ENCODE measurements around the gene BBX. TPM values are rescaled to one million over a fixed set of nuclear protein-coding genes. Genes with fewer than 3 reads are reported as not detected.

The BBX gene
- polyA plus RNA-seq, 3 donors = 15.7 to 25.1 (median 16.6) TPM

DNA sequence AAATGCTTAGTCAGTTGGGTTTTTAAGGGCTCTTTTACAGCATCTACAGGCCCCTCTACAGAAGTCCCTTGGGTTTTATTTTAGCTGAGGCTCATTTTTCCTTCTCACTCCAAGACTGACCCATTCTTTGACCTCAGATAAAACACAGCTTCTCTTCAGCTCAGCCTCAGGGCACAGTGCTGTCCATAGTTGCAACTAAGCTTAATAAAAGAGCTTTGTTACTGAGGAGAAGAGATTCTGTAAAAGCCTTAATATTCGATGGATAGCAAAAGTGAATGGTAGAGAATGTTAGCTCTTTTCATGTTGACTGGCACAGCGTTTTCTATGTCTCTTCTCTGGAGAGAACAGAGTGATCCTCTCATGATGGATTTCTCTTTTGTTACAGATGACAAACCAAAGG, 277.9 kb downstream of the BBX start:
- H3K79me2 ChIP-seq (ENCODE audit: insufficient read depth, low read length) = no peaks in the 10 kb centered on the region
- H3K9ac ChIP-seq (ENCODE audit: insufficient read depth, low read length, poor library complexity, severe bottlenecking) = no peak overlapping the region
- no peak overlapping the region for H3K27ac ChIP-seq (ENCODE audit: low read depth in 1 of 2, low read length in 2 of 2)
- no peak for DNase-seq
- H3K9me3 ChIP-seq (replicated peaks in 1 of 2; ENCODE audit: control insufficient read depth in 1 of 2, insufficient read depth in 1 of 2, low read length in 2 of 2) = no peaks in the 10 kb centered on the region
- H3K4me1 Mint-ChIP-seq = peaks cover 12% of the 10 kb centered on the region
- H3K9me3 Mint-ChIP-seq = no peaks in the 10 kb centered on the region
- no peak overlapping the region for H2AFZ ChIP-seq (ENCODE audit: insufficient read depth, low read depth, low read length, poor library complexity, severe bottlenecking)
- H3K27me3 ChIP-seq (ENCODE audit: control insufficient read depth in 2 of 2, insufficient read depth in 2 of 2, low read length in 2 of 2) = no peaks in the 10 kb centered on the region
- no peaks in the 10 kb centered on the region for H4K20me1 ChIP-seq (ENCODE audit: insufficient read depth, low read length)
- peaks cover 71 to 72% of the 10 kb centered on the region in 2 donors for H3K36me3 Mint-ChIP-seq
- no peak overlapping the region for H3K4me3 ChIP-seq (replicated peaks in 1 of 3; ENCODE audit: low read depth in 2 of 3, low read length in 3 of 3)
- no peak overlapping the region for H3K4me2 ChIP-seq (replicated peaks; ENCODE audit: extremely low read depth, low read length, poor library complexity, severe bottlenecking)
- intact Hi-C loops (cut with micrococcal nuclease) = no loop called here
- H3K4me3 Mint-ChIP-seq = no peak overlapping the region
- peaks cover 3 to 10% of the 10 kb centered on the region in 2 donors for H3K4me1 ChIP-seq (ENCODE audit: control insufficient read depth in 1 of 2, insufficient read depth in 2 of 2, low read length in 2 of 2)
- peaks cover 49 to 77% of the 10 kb centered on the region in 2 donors for H3K36me3 ChIP-seq (replicated peaks in 1 of 2; ENCODE audit: control insufficient read depth in 1 of 2, insufficient read depth in 2 of 2, low read length in 2 of 2)
- WGBS (ENCODE audit: insufficient coverage) = 93% methylated on average over 2 of the region's 2 CpGs
- TF ChIP-seq, protein P1, sequence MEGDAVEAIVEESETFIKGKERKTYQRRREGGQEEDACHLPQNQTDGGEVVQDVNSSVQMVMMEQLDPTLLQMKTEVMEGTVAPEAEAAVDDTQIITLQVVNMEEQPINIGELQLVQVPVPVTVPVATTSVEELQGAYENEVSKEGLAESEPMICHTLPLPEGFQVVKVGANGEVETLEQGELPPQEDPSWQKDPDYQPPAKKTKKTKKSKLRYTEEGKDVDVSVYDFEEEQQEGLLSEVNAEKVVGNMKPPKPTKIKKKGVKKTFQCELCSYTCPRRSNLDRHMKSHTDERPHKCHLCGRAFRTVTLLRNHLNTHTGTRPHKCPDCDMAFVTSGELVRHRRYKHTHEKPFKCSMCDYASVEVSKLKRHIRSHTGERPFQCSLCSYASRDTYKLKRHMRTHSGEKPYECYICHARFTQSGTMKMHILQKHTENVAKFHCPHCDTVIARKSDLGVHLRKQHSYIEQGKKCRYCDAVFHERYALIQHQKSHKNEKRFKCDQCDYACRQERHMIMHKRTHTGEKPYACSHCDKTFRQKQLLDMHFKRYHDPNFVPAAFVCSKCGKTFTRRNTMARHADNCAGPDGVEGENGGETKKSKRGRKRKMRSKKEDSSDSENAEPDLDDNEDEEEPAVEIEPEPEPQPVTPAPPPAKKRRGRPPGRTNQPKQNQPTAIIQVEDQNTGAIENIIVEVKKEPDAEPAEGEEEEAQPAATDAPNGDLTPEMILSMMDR (IDR thresholded peaks at IDR 0.05) = no peak
- peaks cover 0 to 1% (median 0%) of the 10 kb centered on the region in 3 donors for H3K27me3 Mint-ChIP-seq (ENCODE audit: low read depth in 3 of 3)
- H3K27ac Mint-ChIP-seq = no peak overlapping the region

DNA sequence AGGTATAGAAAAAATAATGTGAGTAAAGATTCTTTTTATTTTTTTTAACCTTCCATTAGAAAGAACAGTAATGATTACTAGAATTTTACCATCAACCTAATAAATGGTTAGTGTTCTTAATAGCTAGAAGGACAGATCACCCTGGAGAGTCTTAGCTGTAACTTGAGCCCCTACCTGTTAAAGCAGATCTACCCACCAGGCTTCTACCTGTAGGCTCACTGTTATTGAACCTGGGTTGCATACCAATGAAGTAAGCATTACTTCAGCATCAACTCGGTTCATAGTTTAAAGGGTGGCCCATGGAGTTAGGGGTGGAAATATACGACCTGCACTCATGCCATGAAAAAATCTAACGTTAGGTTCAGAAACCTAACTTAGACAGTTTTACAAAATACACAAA, 280.4 kb downstream of the BBX start:
- peaks cover 81 to 82% of the 10 kb centered on the region in 2 donors for H3K36me3 Mint-ChIP-seq
- TF ChIP-seq, protein P1 (IDR thresholded peaks at IDR 0.05) = no peak

More for the DNA sequence above, 280.4 kb downstream of the BBX start:
- Mint-ChIP-seq H3K27ac (no peak overlapping the region), H3K27me3 (ENCODE audit: low read depth in 3 of 3) (peaks cover 0 to 1% (median 0%) of the 10 kb centered on the region in 3 donors), H3K4me1 (no peaks in the 10 kb centered on the region), H3K9me3 (no peaks in the 10 kb centered on the region), H3K4me3 (no peak overlapping the region)
- no peak overlapping the region for H3K4me3 ChIP-seq (replicated peaks in 1 of 3; ENCODE audit: low read depth in 2 of 3, low read length in 3 of 3)
- no peak for DNase-seq
- no peak overlapping the region for H3K4me2 ChIP-seq (replicated peaks; ENCODE audit: extremely low read depth, low read length, poor library complexity, severe bottlenecking)
- H3K27ac ChIP-seq (ENCODE audit: low read depth in 1 of 2, low read length in 2 of 2) = no peak overlapping the region
- H3K79me2 ChIP-seq (ENCODE audit: insufficient read depth, low read length) = no peaks in the 10 kb centered on the region
- H2AFZ ChIP-seq (ENCODE audit: insufficient read depth, low read depth, low read length, poor library complexity, severe bottlenecking) = no peak overlapping the region
- WGBS (ENCODE audit: insufficient coverage) = no CpG with 5 or more reads among the region's 3 CpGs
- H3K9ac ChIP-seq (ENCODE audit: insufficient read depth, low read length, poor library complexity, severe bottlenecking) = no peak overlapping the region
- peaks cover 57 to 100% of the 10 kb centered on the region in 2 donors for H3K36me3 ChIP-seq (replicated peaks in 1 of 2; ENCODE audit: control insufficient read depth in 1 of 2, insufficient read depth in 2 of 2, low read length in 2 of 2)
- no peaks in the 10 kb centered on the region for H3K9me3 ChIP-seq (replicated peaks in 1 of 2; ENCODE audit: control insufficient read depth in 1 of 2, insufficient read depth in 1 of 2, low read length in 2 of 2)
- no peaks in the 10 kb centered on the region for H3K27me3 ChIP-seq (ENCODE audit: control insufficient read depth in 2 of 2, insufficient read depth in 2 of 2, low read length in 2 of 2)
- intact Hi-C loops (cut with micrococcal nuclease) = no loop called here
- H3K4me1 ChIP-seq (ENCODE audit: control insufficient read depth in 1 of 2, insufficient read depth in 2 of 2, low read length in 2 of 2) = no peaks in the 10 kb centered on the region
- no peaks in the 10 kb centered on the region for H4K20me1 ChIP-seq (ENCODE audit: insufficient read depth, low read length)

Measured in CD14-positive monocyte (primary cell).